Activated CD8-positive, alpha-beta memory T cell treated with anti-CD3 and anti-CD28 coated beads, Interleukin-2, amount 50 U/mL, for 1 hour (primary cell): ENCODE measurements around the gene M6PR.
"Not testable (repeated sequence)": the region's sequence is repeated elsewhere in the genome, so short reads cannot be mapped to it uniquely, and the experiment has no call there.

ENCODE experiments used
- DNase-seq: peaks from one replicate; pipeline ENCODE4 v3.0.0-alpha.2; 2020; ENCODE audit errors: extremely low read depth

Gene M6PR

DNA sequence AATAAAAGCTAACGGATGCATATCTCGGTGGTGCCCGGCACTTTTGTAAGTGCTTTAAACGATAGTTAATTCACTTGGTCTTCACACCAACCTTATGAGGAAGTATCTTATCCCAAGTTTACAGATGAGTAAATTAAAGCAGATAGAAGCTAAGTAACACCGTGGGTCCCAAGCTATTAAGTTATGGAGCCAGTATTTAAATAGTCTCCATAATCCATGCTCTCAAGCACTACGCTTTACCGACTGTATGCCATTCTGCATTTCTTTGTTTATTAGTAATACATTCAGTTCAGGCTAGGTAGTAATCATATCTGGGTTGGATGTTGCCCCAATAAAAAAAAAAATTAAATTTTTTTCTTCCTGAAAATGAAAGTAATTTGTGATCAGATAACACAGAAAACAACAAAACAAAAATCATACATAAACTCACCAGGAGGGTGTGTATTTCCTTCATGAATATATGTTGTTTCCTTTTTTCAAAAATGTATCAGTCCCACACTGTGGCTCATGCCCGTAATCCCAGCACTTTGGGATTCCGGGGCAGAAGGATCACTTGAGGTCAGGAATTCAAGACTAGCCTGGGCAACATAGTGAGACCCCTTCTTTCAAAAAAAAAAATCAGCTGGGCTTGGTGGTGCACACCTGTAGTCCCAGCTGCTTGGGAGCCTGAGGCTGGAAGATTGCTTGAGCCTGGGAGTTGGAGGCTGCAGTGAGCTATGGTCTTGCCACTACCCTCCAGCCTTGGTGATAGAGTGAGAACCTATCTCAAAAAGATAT lies 1.4 kb upstream of the M6PR start:
- DNase-seq = no peak

DNA sequence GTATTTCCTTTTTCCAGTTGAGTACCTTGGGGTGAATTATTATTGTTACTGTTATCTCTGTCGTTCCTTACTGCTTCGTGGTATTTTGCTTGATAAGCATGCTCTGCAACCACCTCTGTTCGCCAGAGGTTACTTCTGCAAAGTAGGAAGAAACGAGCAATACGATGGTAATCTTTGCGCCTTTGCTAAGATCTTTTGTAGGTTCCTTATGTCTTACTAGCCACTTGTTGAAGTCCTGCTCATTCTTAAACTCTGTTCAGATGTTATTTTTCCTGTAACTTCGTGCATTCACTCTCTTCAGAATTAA lies 729 bp upstream of the M6PR start:
- DNase-seq = no peak

DNA sequence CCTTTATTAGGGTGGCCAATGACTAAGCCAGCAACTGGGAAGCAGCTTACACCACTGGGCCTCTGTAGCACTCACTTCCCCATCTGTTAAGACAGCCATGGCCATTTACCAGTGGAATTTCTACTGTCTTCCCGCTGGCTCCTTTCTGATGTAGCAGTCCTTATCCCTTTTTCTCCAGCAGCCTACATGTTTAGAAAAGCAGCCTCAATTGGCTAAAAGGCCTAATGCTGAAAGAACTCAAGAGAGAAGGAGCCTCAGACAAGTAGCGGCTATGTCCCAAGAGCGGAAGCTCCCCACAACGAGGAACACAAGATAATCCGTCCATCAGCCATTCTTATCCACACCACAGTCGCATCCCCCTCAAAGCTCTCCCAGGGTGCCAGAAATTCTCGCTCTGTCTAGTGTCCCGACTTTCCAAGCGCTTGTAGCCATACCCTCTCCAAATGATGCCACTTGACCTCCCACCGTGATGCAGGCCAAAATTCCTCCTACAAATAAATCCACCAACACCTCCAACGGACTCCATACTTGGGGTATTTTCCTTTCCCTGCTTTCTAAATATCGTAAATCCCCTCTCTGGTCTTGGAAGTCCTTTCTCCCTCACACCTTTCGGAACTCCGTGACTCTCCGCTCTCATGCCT lies 624 bp downstream of the M6PR start:
- no peak for DNase-seq

DNA sequence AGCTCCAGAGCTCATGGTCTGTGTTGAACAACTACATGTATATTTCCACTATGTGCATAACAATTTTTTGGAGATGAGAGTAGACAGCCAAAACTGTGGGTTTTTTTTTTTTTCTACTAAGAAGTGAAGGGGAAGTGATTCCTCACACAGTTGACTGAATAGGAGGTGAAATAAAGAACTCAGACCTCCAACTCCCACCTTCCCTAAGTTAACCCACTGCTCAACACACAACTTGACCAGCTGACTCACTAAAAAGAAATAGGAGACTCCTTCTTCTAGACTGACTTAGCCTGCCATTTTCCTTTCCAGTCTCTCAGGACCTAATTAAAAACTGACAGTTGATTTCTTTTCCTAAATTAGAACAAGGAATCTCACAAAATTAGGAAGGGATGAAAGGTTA lies 1.7 kb downstream of the M6PR start:
- no peak for DNase-seq

DNA sequence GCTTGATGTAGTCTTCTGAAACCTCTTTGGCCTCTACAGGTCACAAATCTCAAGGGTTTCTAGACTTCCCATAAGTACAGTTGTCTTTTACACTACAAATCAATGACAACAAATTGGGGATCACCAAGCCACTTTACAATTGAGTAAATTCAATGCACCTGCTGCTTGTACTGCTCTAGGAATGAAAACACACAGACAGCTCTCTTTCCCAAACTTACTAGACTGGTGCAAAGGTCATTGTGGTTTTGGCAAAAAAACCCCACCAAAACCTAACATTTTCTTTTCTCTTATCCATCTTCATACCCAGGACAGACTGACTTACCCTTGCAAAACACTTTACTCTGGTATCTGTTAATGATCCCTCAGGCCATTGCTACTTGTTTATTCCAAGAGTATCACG lies 2.7 kb downstream of the M6PR start:
- no peak for DNase-seq

DNA sequence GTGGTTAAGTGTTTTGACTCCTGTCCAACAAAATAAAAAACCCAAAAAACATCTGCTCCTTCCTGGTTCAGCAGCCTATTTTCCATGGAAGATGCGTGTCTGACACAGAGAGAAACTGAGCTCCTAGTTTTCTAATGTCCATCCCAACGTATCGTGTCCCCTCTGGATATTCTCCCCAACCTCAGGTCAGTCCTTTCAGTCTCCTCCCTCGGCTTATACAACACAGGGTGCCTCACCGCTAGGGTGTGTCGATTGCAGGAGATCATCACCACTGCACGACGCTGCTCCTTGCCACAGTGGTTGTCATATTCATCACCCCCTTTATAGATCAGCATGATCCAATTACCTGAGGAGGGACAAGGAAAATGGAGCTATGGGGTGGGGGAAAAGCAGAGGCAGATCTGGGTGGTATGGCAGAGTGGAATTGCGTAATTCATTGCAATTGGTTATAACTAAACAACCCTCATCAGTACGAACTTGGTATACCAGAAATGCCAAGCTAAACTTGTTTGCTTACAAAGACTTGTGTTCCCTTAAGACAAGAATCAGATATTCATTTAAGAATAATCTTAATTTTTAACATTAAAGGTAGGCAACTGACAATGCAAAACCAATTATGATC lies 5.8 kb downstream of the M6PR start:
- no peak for DNase-seq

DNA sequence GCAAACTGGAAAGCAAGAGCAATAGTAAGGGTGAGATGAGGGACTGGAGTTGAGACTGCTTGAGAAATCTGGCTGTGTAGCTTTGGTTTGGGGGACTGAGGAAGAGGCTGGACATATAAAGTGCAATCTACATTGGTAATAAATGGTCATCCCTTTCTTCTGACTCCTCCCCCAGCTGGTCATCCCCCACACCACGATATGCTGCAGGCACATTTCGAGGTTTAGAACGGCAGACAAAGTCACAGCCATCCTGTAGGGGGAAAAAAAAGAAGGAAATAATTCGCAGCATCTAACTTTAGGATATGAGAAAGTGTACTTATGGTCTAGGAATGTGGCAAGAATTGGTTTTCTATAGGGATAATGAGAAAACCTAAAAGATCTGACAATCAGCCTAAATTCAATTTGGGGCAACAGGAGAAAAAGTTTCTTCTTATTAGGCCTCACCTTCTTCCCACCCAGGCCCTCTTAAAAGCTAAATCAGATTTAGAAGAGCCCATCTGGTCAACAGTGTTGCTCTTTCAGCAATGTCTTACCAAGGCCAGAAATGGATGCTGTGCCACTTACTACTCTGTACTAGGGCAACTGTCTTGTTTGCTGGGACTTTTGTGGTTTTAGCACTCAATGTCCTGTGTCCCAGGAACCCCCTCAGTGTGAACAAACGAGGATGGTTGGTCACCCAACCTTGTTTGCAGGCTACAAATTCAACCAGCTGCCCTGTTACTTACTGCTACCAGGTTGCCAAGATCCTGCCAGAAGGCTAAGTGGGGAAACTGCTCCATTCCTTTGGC lies 7.6 kb downstream of the M6PR start:
- no peak for DNase-seq

DNA sequence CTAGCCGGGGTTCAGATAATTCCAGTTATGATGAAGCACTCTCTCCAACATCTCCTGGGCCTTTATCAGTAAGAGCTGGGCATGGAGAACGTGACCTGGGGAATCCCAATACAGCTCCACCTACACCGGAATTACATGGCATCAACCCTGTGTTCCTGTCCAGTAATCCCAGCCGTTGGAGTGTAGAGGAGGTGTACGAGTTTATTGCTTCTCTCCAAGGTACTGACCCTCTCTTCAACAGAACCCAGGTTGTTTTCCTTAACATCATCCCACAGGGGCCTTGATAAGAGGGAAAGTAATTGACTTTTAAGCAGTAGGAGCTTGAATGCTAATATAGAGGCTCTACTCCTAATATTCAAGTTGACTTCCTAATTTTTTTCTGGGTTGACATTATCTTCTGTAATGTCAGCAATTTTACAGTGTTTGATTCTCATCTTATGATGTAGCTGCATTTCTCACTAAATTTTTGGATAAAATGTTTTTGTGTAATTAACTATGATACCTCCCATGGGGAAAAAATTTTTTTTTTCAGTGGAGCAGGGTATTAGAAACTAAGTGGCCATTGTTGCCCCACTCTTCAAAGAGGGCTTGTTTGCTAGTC lies 11.5 kb downstream of the M6PR start:
- DNase-seq = not testable (repeated sequence)

DNA sequence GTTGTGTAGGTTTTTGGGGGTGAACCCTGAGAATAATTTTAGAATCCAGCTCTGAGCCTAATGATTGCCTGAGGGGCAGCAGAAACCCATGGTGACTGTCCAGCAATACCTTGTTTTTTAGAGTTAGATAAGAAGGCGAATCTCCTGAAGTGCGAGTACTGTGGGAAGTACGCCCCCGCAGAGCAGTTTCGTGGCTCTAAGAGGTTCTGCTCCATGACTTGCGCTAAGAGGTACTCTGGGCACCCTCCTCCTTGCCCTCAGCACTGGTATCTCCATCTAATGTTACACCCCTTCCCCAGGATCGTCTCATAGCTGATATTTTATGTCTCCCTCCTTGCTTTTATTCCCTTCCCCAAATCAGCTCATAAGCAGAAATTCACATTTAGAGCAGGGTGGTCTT lies 12.7 kb downstream of the M6PR start:
- no peak for DNase-seq

DNA sequence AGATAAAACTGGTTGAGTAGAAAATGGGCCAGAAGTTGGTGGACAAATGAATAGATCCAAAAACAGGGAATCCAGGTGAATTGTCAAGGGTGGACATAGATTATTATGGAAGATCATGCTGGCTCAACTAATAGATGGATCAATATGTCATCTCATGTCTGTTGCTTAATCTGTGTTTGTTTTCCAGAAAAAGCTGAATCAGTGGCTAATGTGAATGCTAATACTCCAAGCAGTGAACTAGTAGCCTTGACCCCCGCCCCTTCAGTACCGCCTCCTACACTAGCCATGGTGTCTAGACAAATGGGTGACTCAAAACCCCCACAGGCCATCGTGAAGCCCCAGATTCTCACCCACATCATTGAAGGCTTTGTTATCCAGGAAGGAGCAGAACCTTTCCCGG lies 15.4 kb downstream of the M6PR start:
- DNase-seq = not testable (repeated sequence)

DNA sequence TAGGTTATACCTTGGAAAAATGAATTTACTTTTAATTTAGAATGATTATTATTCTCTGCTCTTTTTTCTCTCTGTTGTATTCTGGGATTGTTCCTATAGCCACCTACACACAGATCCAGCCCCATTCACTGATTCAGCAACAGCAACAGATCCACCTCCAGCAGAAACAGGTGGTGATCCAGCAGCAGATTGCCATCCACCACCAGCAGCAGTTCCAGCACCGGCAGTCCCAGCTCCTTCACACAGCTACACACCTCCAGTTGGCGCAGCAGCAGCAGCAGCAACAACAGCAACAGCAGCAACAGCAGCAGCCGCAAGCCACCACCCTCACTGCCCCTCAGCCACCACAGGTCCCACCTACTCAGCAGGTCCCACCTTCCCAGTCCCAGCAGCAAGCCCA lies 17.0 kb downstream of the M6PR start:
- DNase-seq = not testable (repeated sequence)

DNA sequence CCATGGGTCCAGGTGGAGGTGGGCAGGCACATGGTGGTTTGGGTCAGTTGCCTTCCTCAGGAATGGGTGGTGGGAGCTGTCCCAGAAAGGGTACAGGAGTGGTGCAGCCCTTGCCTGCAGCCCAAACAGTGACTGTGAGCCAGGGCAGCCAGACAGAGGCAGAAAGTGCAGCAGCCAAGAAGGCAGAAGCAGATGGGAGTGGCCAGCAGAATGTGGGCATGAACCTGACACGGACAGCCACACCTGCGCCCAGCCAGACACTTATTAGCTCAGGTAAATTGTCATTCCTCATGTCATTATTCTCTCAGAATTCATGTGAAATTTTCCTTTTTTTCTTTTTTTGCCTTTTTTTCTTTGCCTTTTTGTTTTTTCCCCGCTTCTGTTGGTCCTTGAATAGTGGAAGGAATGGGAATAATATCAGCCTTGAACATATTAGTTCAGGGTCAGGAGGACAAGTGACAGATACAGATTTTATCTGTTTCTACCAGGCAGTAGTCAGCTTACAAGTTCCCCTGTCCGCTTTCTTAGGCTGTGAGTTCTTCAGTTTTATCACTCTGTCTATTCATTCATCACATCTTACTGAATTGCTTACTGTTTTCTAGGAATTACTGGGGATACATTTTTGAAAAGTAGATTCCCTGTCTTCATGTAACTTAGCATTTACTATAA lies 18.7 kb downstream of the M6PR start:
- DNase-seq = not testable (repeated sequence)

DNA sequence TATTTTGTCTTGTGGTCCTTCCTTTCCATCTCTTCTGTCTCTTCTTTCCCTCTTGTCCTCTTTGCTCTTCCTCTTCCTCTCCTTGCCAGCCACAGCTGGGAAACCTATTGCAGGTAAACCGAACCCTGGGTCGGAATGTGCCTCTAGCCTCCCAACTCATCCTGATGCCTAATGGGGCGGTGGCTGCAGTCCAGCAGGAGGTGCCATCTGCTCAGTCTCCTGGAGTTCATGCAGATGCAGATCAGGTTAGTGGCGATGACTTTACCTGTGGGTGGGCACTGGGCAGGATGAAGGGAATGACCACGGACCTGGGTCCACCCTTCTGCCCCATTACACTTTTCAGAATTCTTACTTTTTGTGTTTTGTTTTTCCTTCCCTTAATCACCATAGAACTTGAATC lies 26.9 kb downstream of the M6PR start:
- no peak for DNase-seq

DNA sequence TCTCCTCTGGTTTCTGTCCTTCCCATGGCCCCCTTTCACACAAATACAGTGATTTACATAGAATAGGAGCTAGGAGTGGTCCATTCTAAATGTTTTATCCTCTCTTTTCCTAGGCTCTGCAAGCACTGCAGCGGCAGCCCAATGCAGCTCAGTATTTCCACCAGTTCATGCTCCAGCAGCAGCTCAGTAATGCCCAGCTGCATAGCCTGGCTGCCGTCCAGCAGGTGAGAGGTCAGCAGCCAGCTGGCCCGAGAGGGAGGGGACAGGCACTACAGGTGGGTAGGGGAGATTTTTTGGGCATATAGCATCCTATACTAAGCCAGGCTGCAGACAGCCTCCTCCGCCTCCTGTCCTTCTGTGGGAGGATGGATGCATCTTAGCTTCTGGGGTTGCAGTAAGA lies 29.8 kb downstream of the M6PR start:
- not testable (repeated sequence) for DNase-seq

DNA sequence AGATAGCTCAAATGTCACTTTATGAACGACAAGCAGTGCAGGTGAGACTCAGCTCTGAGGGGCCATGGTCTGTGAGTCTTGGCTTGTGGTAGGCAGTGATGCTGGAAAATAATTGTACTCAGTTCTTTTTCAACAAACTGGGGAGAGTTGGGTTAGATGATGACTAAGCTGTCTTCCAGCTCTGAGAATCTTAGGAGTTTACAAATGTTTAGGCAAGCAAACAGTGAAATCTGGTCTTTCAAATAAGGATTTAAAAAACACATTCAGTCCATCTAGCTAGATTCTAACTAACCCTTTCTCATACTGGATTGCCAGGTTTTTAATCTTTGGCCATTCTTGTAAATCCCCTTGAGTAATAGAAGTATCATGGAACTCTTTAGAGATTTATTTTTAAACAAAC lies 31.7 kb downstream of the M6PR start:
- DNase-seq = no peak

DNA sequence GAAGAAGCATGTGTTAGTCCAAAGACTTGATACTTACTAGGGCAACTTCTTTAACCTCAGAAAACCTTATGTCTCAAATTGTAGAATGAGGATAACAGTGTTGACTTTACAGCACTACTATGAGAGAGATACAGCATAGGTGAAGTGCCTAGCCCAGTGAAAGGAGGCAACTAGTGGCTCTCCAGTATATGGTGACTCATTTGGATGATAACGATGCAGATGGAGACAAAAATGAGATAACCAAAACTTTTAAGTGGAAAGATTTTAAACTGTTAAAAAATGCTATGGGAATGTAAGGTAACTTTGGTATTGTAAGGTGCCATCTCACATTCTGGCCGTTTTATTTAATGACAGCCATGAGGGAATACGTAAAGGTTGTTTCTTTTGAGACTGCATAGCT lies 32.4 kb downstream of the M6PR start:
- DNase-seq = no peak

DNA sequence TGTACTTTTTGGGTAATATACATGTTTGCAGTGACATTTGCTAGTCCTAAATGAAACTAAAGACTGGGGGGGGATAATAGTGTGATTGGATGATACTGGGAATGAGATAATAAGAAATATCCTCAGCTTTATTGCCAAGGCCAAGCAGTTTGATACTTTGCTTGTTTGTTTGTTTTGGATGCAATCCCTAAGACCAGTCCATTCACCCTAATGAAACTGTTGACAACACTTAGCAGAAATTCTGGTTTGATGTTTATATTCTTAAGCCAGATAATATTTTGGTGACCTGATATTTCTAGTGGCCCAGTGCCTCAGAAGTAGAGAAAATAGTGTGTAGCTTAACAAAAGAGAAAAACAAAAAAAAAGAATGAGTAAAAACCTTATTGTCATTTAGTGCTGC lies 33.3 kb downstream of the M6PR start:
- no peak for DNase-seq

DNA sequence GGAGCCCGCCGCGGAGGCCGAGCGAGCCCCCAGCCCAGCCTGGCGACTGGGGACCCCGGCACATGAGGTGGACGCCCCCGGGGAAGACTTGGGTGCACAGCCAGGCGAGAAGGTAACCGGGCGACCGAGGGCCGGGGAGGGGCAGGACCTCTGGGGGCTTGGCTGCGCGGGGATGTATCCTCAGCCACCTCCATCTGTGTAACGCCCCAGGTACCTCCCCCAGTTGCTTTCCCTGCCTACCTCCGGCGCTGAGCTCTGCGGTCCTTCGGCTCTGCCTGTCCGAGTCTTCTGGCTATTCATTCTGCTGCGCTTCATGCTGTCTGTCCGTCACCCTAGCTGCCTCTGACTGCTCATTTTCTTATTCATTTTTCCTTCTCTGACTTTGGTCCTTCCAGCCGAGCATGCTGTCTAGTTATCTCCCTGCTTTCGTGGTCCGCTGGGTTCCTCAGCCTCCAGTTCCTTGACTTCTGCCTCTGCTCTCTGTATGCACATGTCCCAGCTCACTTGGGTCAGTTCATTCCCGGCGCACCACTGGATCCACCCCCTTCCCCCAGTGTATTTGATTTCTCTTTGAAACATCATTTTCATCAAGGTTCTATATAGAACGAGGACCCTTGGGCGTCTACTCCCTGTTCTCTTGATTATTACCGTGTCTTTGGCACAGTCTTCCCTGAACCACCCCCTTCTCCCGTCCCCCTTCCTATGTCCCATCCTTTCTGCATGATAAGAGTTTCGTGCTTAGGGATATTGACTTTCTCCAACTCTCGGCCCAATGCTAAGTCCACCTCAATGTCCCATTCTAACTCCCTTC lies 34.5 kb downstream of the M6PR start:
- DNase-seq = no peak

DNA sequence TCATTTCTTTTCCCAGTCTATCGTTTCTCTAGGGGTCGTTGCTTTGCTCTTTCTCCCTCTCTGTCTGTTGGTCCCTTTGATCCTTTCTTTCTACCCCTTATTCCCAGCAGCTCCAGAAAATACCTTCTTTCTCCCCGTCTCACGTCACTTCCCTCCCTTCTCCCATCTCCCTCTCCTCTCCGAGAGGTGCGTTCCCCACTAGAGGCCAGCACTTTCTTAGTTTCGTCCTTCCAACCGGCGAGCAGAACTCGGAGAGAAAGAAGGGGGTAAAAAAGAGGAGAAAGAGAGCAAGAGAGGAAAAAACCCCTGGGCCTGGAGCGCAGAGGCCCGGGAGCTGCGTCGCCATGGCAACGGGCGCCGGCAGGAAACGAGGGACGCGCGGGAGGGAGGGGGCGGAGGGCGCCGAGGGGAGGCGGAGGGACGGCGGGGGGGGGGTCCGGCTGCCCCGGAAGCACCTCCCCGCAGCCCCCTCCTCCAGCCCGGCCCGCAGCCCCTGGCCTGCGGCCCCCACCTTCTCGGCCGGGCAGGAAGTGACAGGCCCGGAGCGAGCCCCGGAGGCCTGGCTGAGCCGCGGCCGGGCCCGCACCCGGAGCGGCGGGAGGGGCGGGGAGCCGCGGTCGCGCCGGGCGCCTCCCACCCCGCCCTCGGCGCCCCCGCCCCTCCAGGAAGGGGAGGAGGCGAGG lies 35.3 kb downstream of the M6PR start, which contains the start of gene PHC1:
TSS of gene PHC1 (plus strand) at position 477 of the 683 bp plus-strand sequence. CDS start 3,169 bp downstream, outside the sequence.
- DNase-seq = peak; percentile 43

DNA sequence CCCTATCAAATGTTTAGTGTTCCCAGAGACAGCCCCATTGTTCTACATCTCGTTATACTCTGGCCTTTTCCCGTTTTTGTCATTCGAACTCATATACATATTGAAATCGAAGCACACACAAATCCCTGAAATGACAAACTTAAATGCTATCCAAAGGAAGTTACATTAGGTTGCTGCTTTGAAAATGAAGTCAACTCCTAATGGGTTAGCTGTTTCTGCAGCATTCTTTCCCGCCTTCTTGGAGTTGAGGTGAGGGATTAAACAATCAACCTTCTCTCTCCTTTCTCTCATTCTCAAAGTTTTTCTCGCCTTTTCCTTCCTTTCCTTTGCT lies 35.8 kb downstream of the M6PR start:
- no peak for DNase-seq
